T-cell (primary cell): ENCODE data around the gene LRP10. TPM values are rescaled to one million over a fixed set of nuclear protein-coding genes. Genes with fewer than 3 reads are reported as not detected.
"Not testable (repeated sequence)": the region's sequence is repeated elsewhere in the genome, so short reads cannot be mapped to it uniquely, and the experiment has no call there.

Experiments used
- ATAC-seq, 4 experiments: fragments of 200-7000 bp in 3 of 4; fragments of 150-1000 bp in 1 of 4; cut with Tn5 transposase; replicated peaks in 1 of 4; 1 replicate in 3 of 4; 2 replicates in 1 of 4; pipeline ENCODE4 v1.10.0; 2021; ENCODE audit warnings: moderate library complexity in 3 of 4, mild to moderate bottlenecking in 2 of 4, moderate number of reproducible peaks in 1 of 4
- CTCF ChIA-PET, 2 donors: fragments of 300-600 bp; sonication (Branson Sonifier 250); formaldehyde crosslinking; loops; one replicate each; lab custom pipeline; 2022; ENCODE audit warnings: antibody characterized with exemption in 2 of 2; lab: Charles Lee
- POLR2A ChIA-PET, 2 donors: fragments of 300-600 bp; sonication (Branson Sonifier 250); formaldehyde crosslinking; loops; one replicate each; lab custom pipeline; 2022; ENCODE audit warnings: antibody characterized with exemption in 2 of 2; lab: Charles Lee
- DNase-seq, 35 experiments: peaks; one replicate each; pipeline versions ENCODE4 v3.0.0 to v3.0.0-alpha.2; 2013 to 2023
- H3K27ac ChIP-seq: one replicate; pipeline ENCODE4 v1.5.1; 2013; ENCODE audit warnings: low read length
- H3K27me3 ChIP-seq, 2 experiments: replicated peaks in 1 of 2; 1 replicate in 1 of 2; 2 replicates in 1 of 2; pipeline versions ENCODE4 v1.6.1 to v1.7.0; 2013; ENCODE audit warnings: low read length in 1 of 2, mixed read lengths in 1 of 2; ENCODE audit not compliant: control insufficient read depth in 2 of 2, insufficient read depth in 2 of 2; ENCODE audit errors: extremely low read depth in 1 of 2
- H3K36me3 ChIP-seq, 2 donors: 1 replicate in 1 of 2; 2 replicates in 1 of 2; pipeline versions ENCODE4 v1.6.1 to v1.7.0; 2013; ENCODE audit warnings: low read length in 1 of 2; ENCODE audit not compliant: control insufficient read depth in 2 of 2, insufficient read depth in 1 of 2; ENCODE audit errors: extremely low read depth in 1 of 2
- H3K4me1 ChIP-seq, 2 experiments: 1 replicate in 1 of 2; 2 replicates in 1 of 2; pipeline versions ENCODE4 v1.6.1 to v1.7.0; 2013; ENCODE audit warnings: low read length in 2 of 2, mixed read lengths in 1 of 2; ENCODE audit not compliant: insufficient read depth in 2 of 2, control insufficient read depth in 1 of 2; ENCODE audit errors: extremely low read depth in 1 of 2
- H3K4me3 ChIP-seq, 2 donors: 1 replicate in 1 of 2; 2 replicates in 1 of 2; pipeline versions ENCODE4 v1.5.1 to v1.7.0; 2013; ENCODE audit warnings: mild to moderate bottlenecking in 2 of 2, low read length in 1 of 2, moderate library complexity in 1 of 2; ENCODE audit not compliant: control insufficient read depth in 1 of 2; ENCODE audit errors: extremely low read depth in 1 of 2
- H3K9me3 ChIP-seq: 2 replicates; pipeline ENCODE4 v1.7.0; 2013
- H3K27ac Mint-ChIP-seq, 2 donors: one replicate each; pipeline ENCODE4 v1.8.0; 2020 to 2021; ENCODE audit warnings: mild to moderate bottlenecking in 2 of 2, mixed read lengths in 2 of 2
- H3K27me3 Mint-ChIP-seq, 2 donors: one replicate each; pipeline ENCODE4 v1.8.0; 2021 to 2022; ENCODE audit warnings: mixed read lengths in 2 of 2
- H3K36me3 Mint-ChIP-seq: one replicate; pipeline ENCODE4 v1.8.0; 2021; ENCODE audit warnings: mixed read lengths
- H3K4me1 Mint-ChIP-seq, 3 donors: one replicate each; pipeline ENCODE4 v1.8.0; 2020 to 2022; ENCODE audit warnings: mixed read lengths in 3 of 3, mild to moderate bottlenecking in 1 of 3
- H3K4me3 Mint-ChIP-seq, 3 donors: one replicate each; pipeline ENCODE4 v1.8.0; 2020 to 2022; ENCODE audit warnings: mild to moderate bottlenecking in 3 of 3, mixed read lengths in 3 of 3, moderate library complexity in 3 of 3
- H3K9me3 Mint-ChIP-seq, 3 donors: one replicate each; pipeline ENCODE4 v1.8.0; 2020 to 2022; ENCODE audit warnings: mixed read lengths in 3 of 3
- WGBS: methylation state at CpG from one replicate; pipeline ENCODE4 v1.1.5; 2013; ENCODE audit warnings: missing lambda C conversion rate; ENCODE audit not compliant: insufficient coverage; 5-methylcytosine and 5-hydroxymethylcytosine counted together
- total RNA-seq, 35 experiments: library from RNA in 6 of 35; stranded (reverse) in 6 of 35; fragments of 120-200 nt in 1 of 35; gene quantifications; one replicate each; pipeline versions ENCODE4 v1.2.1 to v1.2.4 and lab custom pipeline; 2013 to 2026

LRP10 gene
- total RNA-seq, 5 donors from 2014 or later (not counting 1 experiment from before 2014, with no cell fraction given), result 67.0 to 103 (median 89.9) TPM

DNA sequence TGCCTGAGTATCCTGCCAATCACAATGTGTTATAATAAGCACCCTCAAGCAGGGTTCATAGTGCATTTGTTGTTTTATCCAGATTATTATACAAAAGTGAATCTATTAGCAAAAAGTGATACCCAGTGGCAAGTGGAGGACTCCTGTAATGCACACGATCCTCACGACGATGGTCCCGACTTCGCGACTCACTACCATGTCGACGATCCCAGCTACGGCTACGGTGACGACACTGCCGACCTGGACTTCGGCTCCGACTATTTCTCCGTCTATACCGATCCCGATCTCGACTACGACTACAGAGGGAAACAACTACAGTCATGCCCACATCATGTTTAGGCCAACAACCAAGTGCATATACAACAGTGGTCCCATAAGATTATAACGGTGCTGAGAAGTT is 34.5 kb downstream of the LRP10 start:
- peaks cover 6 to 10% (median 8%) of the 10 kb centered on the region in 3 donors for H3K4me1 Mint-ChIP-seq
- H3K36me3 Mint-ChIP-seq, result peaks cover 57% of the 10 kb centered on the region
- DNase-seq (no peak), ATAC-seq (no peak)
- no peak overlapping the region for H3K4me3 Mint-ChIP-seq
- peaks cover 0 to 2% of the 10 kb centered on the region in 2 experiments for H3K4me1 ChIP-seq
- no peaks in the 10 kb centered on the region for H3K27me3 Mint-ChIP-seq
- H3K9me3 ChIP-seq, result no peaks in the 10 kb centered on the region
- CTCF ChIA-PET, result no interaction called here
- peak overlapping the region in 1 of 2 donors; percentile 18 for H3K27ac Mint-ChIP-seq
- H3K27me3 ChIP-seq, result no peaks in the 10 kb centered on the region
- no peaks in the 10 kb centered on the region for H3K9me3 Mint-ChIP-seq
- no peak overlapping the region for H3K4me3 ChIP-seq
- 97% methylated on average over 19 of the region's 20 CpGs for WGBS
- H3K36me3 ChIP-seq, result peaks cover 19 to 89% of the 10 kb centered on the region in 2 donors
- POLR2A ChIA-PET, result interaction anchor here (0.6 kb wide), 2 partner anchors 12 to 597 kb away, joined by 3 to 10 read pairs; no protein-coding TSS in a partner anchor
- no peak overlapping the region for H3K27ac ChIP-seq

DNA sequence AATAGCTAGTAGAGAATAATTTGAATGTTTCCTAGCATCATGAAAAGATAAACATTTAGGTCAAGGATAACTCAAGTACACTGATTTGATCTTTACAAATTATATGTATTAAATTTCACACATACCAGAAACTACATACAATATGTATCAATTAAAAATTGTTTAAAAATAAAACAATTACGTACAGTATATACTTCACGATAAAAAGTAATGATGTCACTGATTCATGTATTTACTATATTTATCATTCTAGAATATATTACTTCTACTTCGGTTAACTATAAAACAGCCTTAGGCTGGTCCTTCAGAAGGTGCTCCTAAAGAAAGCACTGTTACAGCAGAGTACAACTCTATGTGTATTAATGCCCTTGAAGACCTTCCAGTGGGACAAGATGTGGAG is 35.9 kb downstream of the LRP10 start:
- Histone ChIP-seq H3K27me3 (no peaks in the 10 kb centered on the region), H3K9me3 (no peaks in the 10 kb centered on the region), H3K27ac (no peak overlapping the region), H3K36me3 (peaks cover 15 to 85% of the 10 kb centered on the region in 2 donors), H3K4me1 (peaks cover 0 to 2% of the 10 kb centered on the region in 2 experiments), H3K4me3 (no peak overlapping the region)
- no peak overlapping the region for H3K27ac Mint-ChIP-seq
- ATAC-seq, result no peak
- DNase-seq, result no peak
- no peak overlapping the region for H3K4me3 Mint-ChIP-seq
- no CpG with 5 or more reads among the region's 3 CpGs for WGBS
- H3K9me3 Mint-ChIP-seq, result no peaks in the 10 kb centered on the region
- H3K36me3 Mint-ChIP-seq, result peaks cover 55% of the 10 kb centered on the region
- ChIA-PET POLR2A (no interaction called here), CTCF (interaction anchor here in 1 of 2 donors (0.6 kb wide), 1 partner anchor 16 kb away, joined by 3 read pairs; no protein-coding TSS in a partner anchor)
- H3K4me1 Mint-ChIP-seq, result peaks cover 19 to 20% (median 20%) of the 10 kb centered on the region in 3 donors
- H3K27me3 Mint-ChIP-seq, result no peaks in the 10 kb centered on the region

DNA sequence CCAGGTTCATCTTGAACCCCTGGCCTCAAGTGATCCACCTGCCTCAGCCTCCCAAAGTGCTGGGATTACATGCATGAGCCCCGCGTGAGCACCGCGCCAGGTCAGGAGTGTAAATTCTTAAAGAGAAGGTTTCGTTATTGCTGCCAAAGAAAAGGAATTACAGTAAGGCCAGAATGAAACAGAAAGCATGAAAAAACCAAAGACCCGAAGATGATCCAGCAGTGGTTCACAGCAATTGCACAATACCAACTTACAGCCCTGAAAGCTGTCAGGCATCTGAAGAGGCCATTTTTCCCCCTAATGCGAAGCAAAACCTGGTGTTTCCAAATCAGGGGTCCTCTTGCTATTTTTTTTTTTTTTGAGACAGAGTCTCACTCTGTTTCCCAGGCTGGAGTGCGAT is 37.1 kb downstream of the LRP10 start:
- 94% methylated on average over 6 of the region's 8 CpGs for whole genome bisulfite sequencing
- peaks cover 53% of the 10 kb centered on the region for H3K36me3 Mint-ChIP-seq
- H3K27ac Mint-ChIP-seq, result no peak overlapping the region
- ATAC-seq (no peak), DNase-seq (no peak)
- Histone ChIP-seq H3K27me3 (no peaks in the 10 kb centered on the region), H3K36me3 (peaks cover 15 to 74% of the 10 kb centered on the region in 2 donors), H3K4me1 (peaks cover 0 to 3% of the 10 kb centered on the region in 2 experiments), H3K9me3 (no peaks in the 10 kb centered on the region), H3K4me3 (no peak overlapping the region), H3K27ac (no peak overlapping the region)
- no peaks in the 10 kb centered on the region for H3K9me3 Mint-ChIP-seq
- H3K4me1 Mint-ChIP-seq, result peaks cover 24 to 25% (median 24%) of the 10 kb centered on the region in 3 donors
- CTCF ChIA-PET, result no interaction called here
- POLR2A ChIA-PET, result no interaction called here
- H3K4me3 Mint-ChIP-seq, result no peak overlapping the region
- H3K27me3 Mint-ChIP-seq, result no peaks in the 10 kb centered on the region

DNA sequence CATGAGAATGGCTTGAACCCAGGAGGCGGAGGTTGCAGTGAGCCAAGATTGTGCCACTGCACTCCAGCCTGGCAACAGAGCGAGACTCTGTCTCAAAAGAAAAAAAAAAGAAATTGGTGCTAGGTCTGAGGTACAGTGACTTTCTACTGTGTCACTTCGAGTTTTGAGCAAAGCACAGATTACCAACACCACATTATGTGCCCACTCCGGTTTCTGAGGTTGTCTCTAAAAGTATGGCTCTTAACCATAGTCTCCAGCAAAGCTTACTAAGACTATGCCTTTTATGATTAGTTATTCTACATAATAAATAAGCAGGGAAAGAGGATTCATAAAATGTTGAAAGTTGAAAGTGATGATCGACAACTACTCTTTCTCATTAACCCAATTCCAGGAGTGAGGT is 39.4 kb downstream of the LRP10 start:
- no peaks in the 10 kb centered on the region for H3K9me3 Mint-ChIP-seq
- H3K27me3 Mint-ChIP-seq, result no peaks in the 10 kb centered on the region
- no peaks in the 10 kb centered on the region for H3K9me3 ChIP-seq
- H3K36me3 Mint-ChIP-seq, result peaks cover 30% of the 10 kb centered on the region
- H3K4me1 Mint-ChIP-seq, result peaks cover 31 to 39% (median 34%) of the 10 kb centered on the region in 3 donors
- DNase-seq, result no peak
- peaks cover 0 to 8% of the 10 kb centered on the region in 2 experiments for H3K4me1 ChIP-seq
- no peak overlapping the region for H3K4me3 ChIP-seq
- no peak overlapping the region for H3K27ac Mint-ChIP-seq
- H3K27ac ChIP-seq, result no peak overlapping the region
- 100% methylated on average over 1 of the region's 5 CpGs for WGBS
- no peak for ATAC-seq
- H3K27me3 ChIP-seq, result no peaks in the 10 kb centered on the region
- CTCF ChIA-PET, result interaction anchor here (0.6 to 1.1 kb wide), 5 partner anchors 8 to 84 kb away, joined by 3 to 8 read pairs (median 4); partner anchors contain the start of gene RBM23 (in 1 of the 2)
- no peak overlapping the region for H3K4me3 Mint-ChIP-seq
- POLR2A ChIA-PET, result interaction anchor here (0.6 kb wide), 2 partner anchors 145 kb away, joined by 3 read pairs; no protein-coding TSS in a partner anchor
- H3K36me3 ChIP-seq, result peaks cover 8 to 57% of the 10 kb centered on the region in 2 donors

DNA sequence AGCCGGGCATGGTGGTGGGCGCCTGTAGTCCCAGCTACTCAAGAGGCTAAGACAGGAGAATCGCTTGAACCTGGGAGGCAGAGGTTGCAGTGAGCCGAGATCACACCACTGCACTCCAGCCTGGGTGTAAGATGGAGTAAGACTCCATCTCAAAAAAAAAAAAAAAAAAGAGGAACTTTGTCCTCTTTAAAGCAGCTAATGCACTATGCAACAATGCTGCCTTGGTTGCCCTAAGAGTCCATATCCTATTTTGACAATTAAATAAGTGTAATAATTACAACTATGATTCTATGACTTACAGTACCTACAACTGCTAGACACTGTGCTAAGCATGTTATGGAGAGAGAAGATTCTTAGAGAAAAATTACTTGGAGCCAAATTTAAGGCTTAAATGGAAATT is 43.3 kb downstream of the LRP10 start:
- not testable (repeated sequence) for H3K9me3 ChIP-seq, DNase-seq, ATAC-seq, H3K4me3 ChIP-seq, H3K4me3 Mint-ChIP-seq, H3K9me3 Mint-ChIP-seq, H3K27me3 Mint-ChIP-seq, H3K27me3 ChIP-seq, H3K27ac ChIP-seq, H3K27ac Mint-ChIP-seq
- ChIA-PET CTCF (interaction anchor here in 1 of 2 donors (0.6 to 2.2 kb wide), 4 partner anchors 15 to 143 kb away, joined by 3 to 5 read pairs (median 3); partner anchors contain the start of gene PRMT5), POLR2A (interaction anchor here in 1 of 2 donors (0.6 kb wide), 1 partner anchor 107 kb away, joined by 3 read pairs; no protein-coding TSS in a partner anchor)
- WGBS, result no CpG with 5 or more reads among the region's 4 CpGs
- Mint-ChIP-seq H3K36me3 (peaks cover 20% of the 10 kb centered on the region), H3K4me1 (peaks cover 57 to 67% (median 64%) of the 10 kb centered on the region in 3 donors)
- peaks cover 0 to 23% of the 10 kb centered on the region in 2 donors for H3K36me3 ChIP-seq
- H3K4me1 ChIP-seq, result peaks cover 6 to 32% of the 10 kb centered on the region in 2 experiments

DNA sequence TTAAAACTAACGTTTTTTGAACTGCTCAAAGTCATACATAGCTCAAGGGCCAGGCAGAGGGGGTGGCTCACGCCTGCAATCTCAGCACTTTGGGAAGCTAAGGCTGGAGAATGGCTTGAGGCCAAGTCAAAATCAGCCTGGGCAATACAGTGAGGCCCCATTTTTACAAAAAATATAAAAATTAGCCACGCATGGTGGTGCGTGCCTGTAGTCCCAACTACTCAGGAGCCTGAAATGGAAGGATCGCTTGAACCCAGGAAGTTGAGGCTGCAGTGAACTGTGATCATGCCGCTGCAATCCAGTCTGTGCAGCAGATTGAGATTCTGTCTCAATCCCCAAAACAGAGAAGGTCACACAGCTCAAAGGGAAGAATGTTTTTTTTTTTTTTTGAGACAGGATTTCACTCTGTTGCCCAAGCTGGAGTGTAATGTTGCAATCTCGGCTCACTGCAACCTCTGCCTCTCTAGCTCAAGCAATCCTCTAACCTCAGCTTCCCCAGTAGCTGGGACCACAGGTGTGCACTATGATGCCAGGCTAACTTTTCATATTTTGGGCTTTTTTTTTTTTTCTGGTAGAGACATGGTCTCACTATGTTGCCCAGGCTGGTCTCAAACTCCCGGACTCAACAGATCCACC is 44.5 kb downstream of the LRP10 start:
- Histone ChIP-seq H3K9me3 (no peaks in the 10 kb centered on the region), H3K4me1 (peaks cover 6 to 30% of the 10 kb centered on the region in 2 experiments), H3K27ac (no peak overlapping the region), H3K27me3 (no peaks in the 10 kb centered on the region), H3K4me3 (no peak overlapping the region), H3K36me3 (peaks cover 5 to 24% of the 10 kb centered on the region in 2 donors)
- Mint-ChIP-seq H3K4me3 (peak overlapping the region in 2 of 3 donors; percentile 17 to 96), H3K27ac (peak overlapping the region; percentile 34 to 52), H3K4me1 (peaks cover 60 to 67% (median 66%) of the 10 kb centered on the region in 3 donors), H3K36me3 (peaks cover 21% of the 10 kb centered on the region), H3K27me3 (peaks cover 0 to 4% of the 10 kb centered on the region in 2 donors), H3K9me3 (no peaks in the 10 kb centered on the region)
- ChIA-PET POLR2A (interaction anchor here (0.6 to 1.4 kb wide), 5 partner anchors 30 to 945 kb away, joined by 3 to 4 read pairs (median 4); partner anchors contain the start of gene LRP10 (in 1 of the 2)), CTCF (interaction anchor here (0.5 to 2.2 kb wide), 8 partner anchors 14 to 1418 kb away, joined by 3 to 8 read pairs (median 3); partner anchors contain the start of genes DAD1 (in 1 of the 2) and PRMT5 (in 1 of the 2))
- ATAC-seq, result no peak
- WGBS, result 94% methylated on average over 3 of the region's 8 CpGs
- DNase-seq, result no peak
